ENCODE data around the gene FBF1.

GRCh38 chr17:75864448-75864871 lies 76.4 kb downstream of the FBF1 start:
- TF ChIP-seq CTCF (IDR thresholded peaks at IDR 0.05) (no peak), POLR2A (IDR thresholded peaks at IDR 0.05) (no peak)

Data from suprapubic skin (tissue), 3 donors.